A673 (cell line): ENCODE results near the gene TIAM1. TPM values are rescaled to one million over a fixed set of nuclear protein-coding genes. Genes with fewer than 3 reads are reported as not detected.
"Not testable (repeated sequence)": the region's sequence is repeated elsewhere in the genome, so short reads cannot be mapped to it uniquely, and the experiment has no call there.

Experiments used
- BruUV-seq: library from RNA; stranded (reverse); fragments of 400-500 nt; replicated peaks from 2 replicates; lab custom pipeline; 2021; lab: Mats Ljungman, UMichigan
- CTCF ChIA-PET: fragments of 300-600 bp; sonication (Branson Sonifier 250); formaldehyde crosslinking; loops from one replicate; lab custom pipeline; 2022; ENCODE audit warnings: antibody characterized with exemption; lab: Charles Lee
- POLR2A ChIA-PET: fragments of 300-600 bp; sonication (Branson Sonifier 250); formaldehyde crosslinking; loops from one replicate; lab custom pipeline; 2022; ENCODE audit warnings: antibody characterized with exemption; ENCODE audit not compliant: low non-redundant PET; lab: Charles Lee
- DNase-seq: peaks from one replicate; pipeline ENCODE4 v3.0.0-alpha.2; 2015; ENCODE audit warnings: low spot score
- H3K27ac ChIP-seq: fragments of 200-600 bp; sonication (generic); 2 replicates; pipeline ENCODE4 v1.5.1; 2016; ENCODE audit warnings: mixed run types, low read depth, mild to moderate bottlenecking, mixed read lengths, antibody characterized with exemption, low read length; ENCODE audit not compliant: poor library complexity, severe bottlenecking
- H3K27me3 ChIP-seq: fragments of 200-600 bp; sonication (generic); replicated peaks from 2 replicates; pipeline ENCODE4 v1.6.1; 2017; ENCODE audit warnings: mixed run types, low read depth, mild to moderate bottlenecking, mixed read lengths, antibody characterized with exemption, low read length; ENCODE audit not compliant: insufficient read depth, poor library complexity
- H3K36me3 ChIP-seq: fragments of 200-600 bp; sonication (generic); 2 replicates; pipeline ENCODE4 v1.6.1; 2016; ENCODE audit warnings: mixed run types, mild to moderate bottlenecking, mixed read lengths, antibody characterized with exemption, low read length; ENCODE audit not compliant: insufficient read depth, poor library complexity, severe bottlenecking
- H3K4me1 ChIP-seq: fragments of 200-600 bp; sonication (generic); 2 replicates; pipeline ENCODE4 v1.6.1; 2017; ENCODE audit warnings: mixed run types, mild to moderate bottlenecking, mixed read lengths, antibody characterized with exemption, low read length; ENCODE audit not compliant: insufficient read depth, poor library complexity, severe bottlenecking
- H3K4me3 ChIP-seq: fragments of 200-600 bp; sonication (generic); 2 replicates; pipeline ENCODE4 v1.5.1; 2016; ENCODE audit warnings: low read depth, mixed run types, mild to moderate bottlenecking, mixed read lengths, low read length; ENCODE audit not compliant: poor library complexity, severe bottlenecking
- H3K9me3 ChIP-seq: fragments of 200-600 bp; sonication (generic); 2 replicates; pipeline ENCODE4 v1.6.1; 2016; ENCODE audit warnings: mixed run types, low read depth, mild to moderate bottlenecking, mixed read lengths, antibody characterized with exemption, low read length; ENCODE audit not compliant: poor library complexity, severe bottlenecking
- EZH2 ChIP-seq: fragments of 200-600 bp; sonication (generic); IDR thresholded peaks from 2 replicates; pipeline ENCODE4 v1.6.1; 2017; ENCODE audit warnings: borderline replicate concordance, low read depth, mild to moderate bottlenecking, mixed read lengths, antibody characterized with exemption, low read length; ENCODE audit not compliant: poor library complexity, severe bottlenecking
- intact Hi-C: fragments of 100-400 bp; cut with micrococcal nuclease; formaldehyde crosslinking; loops from one replicate; pipeline ENCODE4 v1.10.0; 2022; ENCODE audit not compliant: unreplicated experiment
- total RNA-seq: library from RNA; stranded (reverse); gene quantifications from 2 replicates; pipeline ENCODE4 v1.2.3, GENCODE V29; 2021
- TF ChIP-seq, protein P1 (sequence below): fragments of 300-800, 200-600 bp; sonication (generic); conservative IDR thresholded peaks from 2 replicates; pipeline ENCODE4 v1.5.1; 2017; ENCODE audit warnings: low read depth, mild to moderate bottlenecking, antibody characterized with exemption, low read length, moderate library complexity, mixed read lengths

The TIAM1 gene
- total RNA-seq, 1 experiment from 2014 or later: 9.6 TPM

- Histone ChIP-seq H3K36me3 (no peaks in the 10 kb centered on the region), H3K27me3 (no peaks in the 10 kb centered on the region), H3K4me1 (no peaks in the 10 kb centered on the region), H3K4me3 (no peak overlapping the region), H3K27ac (no peak overlapping the region), H3K9me3 (no peaks in the 10 kb centered on the region)
- TF ChIP-seq, protein P1, sequence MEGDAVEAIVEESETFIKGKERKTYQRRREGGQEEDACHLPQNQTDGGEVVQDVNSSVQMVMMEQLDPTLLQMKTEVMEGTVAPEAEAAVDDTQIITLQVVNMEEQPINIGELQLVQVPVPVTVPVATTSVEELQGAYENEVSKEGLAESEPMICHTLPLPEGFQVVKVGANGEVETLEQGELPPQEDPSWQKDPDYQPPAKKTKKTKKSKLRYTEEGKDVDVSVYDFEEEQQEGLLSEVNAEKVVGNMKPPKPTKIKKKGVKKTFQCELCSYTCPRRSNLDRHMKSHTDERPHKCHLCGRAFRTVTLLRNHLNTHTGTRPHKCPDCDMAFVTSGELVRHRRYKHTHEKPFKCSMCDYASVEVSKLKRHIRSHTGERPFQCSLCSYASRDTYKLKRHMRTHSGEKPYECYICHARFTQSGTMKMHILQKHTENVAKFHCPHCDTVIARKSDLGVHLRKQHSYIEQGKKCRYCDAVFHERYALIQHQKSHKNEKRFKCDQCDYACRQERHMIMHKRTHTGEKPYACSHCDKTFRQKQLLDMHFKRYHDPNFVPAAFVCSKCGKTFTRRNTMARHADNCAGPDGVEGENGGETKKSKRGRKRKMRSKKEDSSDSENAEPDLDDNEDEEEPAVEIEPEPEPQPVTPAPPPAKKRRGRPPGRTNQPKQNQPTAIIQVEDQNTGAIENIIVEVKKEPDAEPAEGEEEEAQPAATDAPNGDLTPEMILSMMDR: no peak
- TF ChIP-seq EZH2: no peak
- POLR2A ChIA-PET: no interaction called here
- intact Hi-C loops: no loop called here
- no peak for DNase-seq
- BruUV-seq: no TSS peak
- CTCF ChIA-PET: no interaction called here
Observed at GRCh38 chr21:31230937-31231336, 113.1 kb downstream of the TIAM1 start.

DNA sequence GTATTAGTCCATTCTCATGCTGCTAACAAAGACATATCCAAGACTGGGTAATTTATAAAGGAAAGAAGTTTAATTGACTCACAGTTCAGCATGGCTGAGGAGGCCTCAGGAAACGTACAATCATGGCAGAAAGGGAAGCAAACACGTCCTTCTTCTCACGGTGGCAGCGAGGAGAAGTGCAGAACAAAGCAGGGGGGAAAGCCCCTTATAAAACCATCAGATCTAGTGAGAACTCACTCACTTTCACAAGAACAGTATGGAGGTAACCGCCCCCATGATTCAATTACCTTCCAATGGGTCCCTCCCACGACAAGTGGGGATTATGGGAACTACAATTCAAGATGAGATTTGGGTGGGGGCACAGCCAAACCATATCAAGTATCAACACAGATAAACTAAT is 115.3 kb downstream of the TIAM1 start:
- CTCF ChIA-PET, intact Hi-C loops, H3K36me3 ChIP-seq, H3K27ac ChIP-seq, BruUV-seq, H3K9me3 ChIP-seq, H3K4me3 ChIP-seq, DNase-seq, H3K4me1 ChIP-seq, H3K27me3 ChIP-seq, POLR2A ChIA-PET: not testable (repeated sequence)

GRCh38 chr21:31225713-31226112 is 118.3 kb downstream of the TIAM1 start:
- ChIA-PET POLR2A (no interaction called here), CTCF (no interaction called here)
- intact Hi-C loops: no loop called here
- no peaks in the 10 kb centered on the region for H3K4me1 ChIP-seq
- no peak overlapping the region for H3K27ac ChIP-seq
- TF ChIP-seq EZH2: no peak
- TF ChIP-seq, protein P1: no peak
- H3K27me3 ChIP-seq: no peaks in the 10 kb centered on the region
- no peaks in the 10 kb centered on the region for H3K36me3 ChIP-seq
- H3K4me3 ChIP-seq: no peak overlapping the region
- no TSS peak for BruUV-seq
- DNase-seq: no peak
- H3K9me3 ChIP-seq: no peaks in the 10 kb centered on the region

GRCh38 chr21:31222142-31222541 is 121.9 kb downstream of the TIAM1 start:
- ChIA-PET CTCF (no interaction called here), POLR2A (interaction anchor here (0.7 kb wide), 1 partner anchor 377 kb away, joined by 3 read pairs; no protein-coding TSS in a partner anchor)
- H3K36me3 ChIP-seq: no peaks in the 10 kb centered on the region
- no peaks in the 10 kb centered on the region for H3K27me3 ChIP-seq
- DNase-seq: no peak
- H3K9me3 ChIP-seq: no peaks in the 10 kb centered on the region
- H3K27ac ChIP-seq: no peak overlapping the region
- intact Hi-C loops: no loop called here
- no TSS peak for BruUV-seq
- no peaks in the 10 kb centered on the region for H3K4me1 ChIP-seq
- H3K4me3 ChIP-seq: no peak overlapping the region
- no peak for TF ChIP-seq EZH2
- TF ChIP-seq, protein P1: no peak
